Mesenchymal stem cell (in vitro differentiated cells and primary cell): ENCODE results near the gene PRKAG1.

Experiments used
- DNase-seq: peaks from one replicate; pipeline ENCODE4 v3.0.0-alpha.2; 2013
- H2AFZ ChIP-seq: one replicate; pipeline ENCODE4 v1.6.1; 2013; ENCODE audit warnings: low read depth, mild to moderate bottlenecking, control low read depth, inconsistent platforms, low read length, moderate library complexity
- H2AK5ac ChIP-seq: 2 replicates; pipeline ENCODE4 v1.6.1; 2013; ENCODE audit warnings: low read length, moderate library complexity, mild to moderate bottlenecking, inconsistent platforms; ENCODE audit not compliant: severe bottlenecking
- H2BK120ac ChIP-seq: one replicate; pipeline ENCODE4 v1.6.1; 2013; ENCODE audit warnings: low read depth, mild to moderate bottlenecking, inconsistent platforms, low read length, moderate library complexity
- H2BK12ac ChIP-seq, 2 experiments: one replicate each; pipeline ENCODE4 v1.6.1; 2013; ENCODE audit warnings: inconsistent platforms in 2 of 2, low read length in 2 of 2, mild to moderate bottlenecking in 2 of 2, moderate library complexity in 2 of 2, control low read depth in 1 of 2
- H2BK15ac ChIP-seq: one replicate; pipeline ENCODE4 v1.6.1; 2013; ENCODE audit warnings: mild to moderate bottlenecking, low read depth, inconsistent platforms; ENCODE audit not compliant: poor library complexity, severe bottlenecking
- H2BK5ac ChIP-seq: 2 replicates; pipeline ENCODE4 v1.6.1; 2013; ENCODE audit warnings: low read depth, mild to moderate bottlenecking, low read length, control low read depth, inconsistent platforms; ENCODE audit not compliant: poor library complexity, severe bottlenecking
- H3K14ac ChIP-seq, 2 experiments: one replicate each; pipeline ENCODE4 v1.6.1; 2013; ENCODE audit warnings: inconsistent platforms in 2 of 2, low read length in 2 of 2, control low read depth in 1 of 2, mild to moderate bottlenecking in 1 of 2, moderate library complexity in 1 of 2
- H3K18ac ChIP-seq, 2 experiments: one replicate each; pipeline ENCODE4 v1.6.1; 2013; ENCODE audit warnings: inconsistent platforms in 2 of 2, low read length in 2 of 2, control low read depth in 1 of 2, low read depth in 1 of 2, mild to moderate bottlenecking in 1 of 2
- H3K23ac ChIP-seq, 2 experiments: one replicate each; pipeline ENCODE4 v1.6.1; 2013; ENCODE audit warnings: inconsistent platforms in 2 of 2, low read length in 2 of 2, mild to moderate bottlenecking in 2 of 2, moderate library complexity in 2 of 2, control low read depth in 1 of 2
- H3K27ac ChIP-seq: 2 replicates; pipeline ENCODE4 v1.5.1; 2013; ENCODE audit warnings: mild to moderate bottlenecking, moderate library complexity, low read length, control low read depth, inconsistent platforms; ENCODE audit not compliant: poor library complexity, severe bottlenecking
- H3K27me3 ChIP-seq, 2 experiments: 2 replicates each; pipeline versions ENCODE4 v1.6.1 to v1.7.0; 2013; ENCODE audit warnings: low read length in 2 of 2, mild to moderate bottlenecking in 2 of 2, moderate library complexity in 2 of 2, control low read depth in 1 of 2, inconsistent platforms in 1 of 2; ENCODE audit not compliant: control insufficient read depth in 1 of 2, insufficient read depth in 1 of 2
- H3K36me3 ChIP-seq, 2 experiments: 2 replicates each; pipeline versions ENCODE4 v1.6.1 to v1.7.0; 2013; ENCODE audit warnings: low read length in 2 of 2, control low read depth in 1 of 2, inconsistent platforms in 1 of 2, low read depth in 1 of 2, mild to moderate bottlenecking in 1 of 2; ENCODE audit not compliant: insufficient read depth in 2 of 2, control insufficient read depth in 1 of 2
- H3K4ac ChIP-seq, 2 experiments: one replicate each; pipeline ENCODE4 v1.6.1; 2013; ENCODE audit warnings: inconsistent platforms in 2 of 2, low read length in 2 of 2, mild to moderate bottlenecking in 2 of 2, moderate library complexity in 2 of 2, control low read depth in 1 of 2, low read depth in 1 of 2
- H3K4me1 ChIP-seq: 2 replicates; pipeline ENCODE4 v1.6.1; 2013; ENCODE audit warnings: low read depth, low read length, control low read depth; ENCODE audit not compliant: control insufficient read depth, insufficient read depth
- H3K4me2 ChIP-seq: 2 replicates; pipeline ENCODE4 v1.6.1; 2013; ENCODE audit warnings: low read length, mild to moderate bottlenecking, inconsistent platforms; ENCODE audit not compliant: poor library complexity, severe bottlenecking
- H3K4me3 ChIP-seq, 2 experiments: 2 replicates each; pipeline versions ENCODE4 v1.5.1 to v1.7.0; 2013; ENCODE audit warnings: low read length in 2 of 2, mild to moderate bottlenecking in 2 of 2, control low read depth in 1 of 2, low read depth in 1 of 2; ENCODE audit not compliant: insufficient read depth in 1 of 2
- H3K79me1 ChIP-seq: replicated peaks from 2 replicates; pipeline ENCODE4 v1.6.1; 2013; ENCODE audit warnings: mild to moderate bottlenecking, control low read depth, low read length, inconsistent platforms; ENCODE audit not compliant: poor library complexity, severe bottlenecking
- H3K9ac ChIP-seq: 2 replicates; pipeline ENCODE4 v1.7.0; 2013; ENCODE audit warnings: mild to moderate bottlenecking, low read length, moderate library complexity
- H3K9me3 ChIP-seq: 2 replicates; pipeline ENCODE4 v1.7.0; 2013; ENCODE audit warnings: mild to moderate bottlenecking, low read length; ENCODE audit not compliant: control insufficient read depth
- H4K8ac ChIP-seq: one replicate; pipeline ENCODE4 v1.6.1; 2013; ENCODE audit warnings: inconsistent platforms, mild to moderate bottlenecking, low read length, moderate library complexity
- H4K91ac ChIP-seq: one replicate; pipeline ENCODE4 v1.6.1; 2013; ENCODE audit warnings: mild to moderate bottlenecking, low read length, inconsistent platforms
- WGBS: methylation state at CpG from one replicate; pipeline ENCODE4 v1.1.7; 2013; ENCODE audit warnings: mixed read lengths; 5-methylcytosine and 5-hydroxymethylcytosine counted together

Gene PRKAG1

GRCh38 chr12:48977290-48978281, 41.0 kb downstream of the PRKAG1 start:
- no peak overlapping the region for H2AK5ac ChIP-seq
- H3K4ac ChIP-seq = no peak overlapping the region
- DNase-seq = peak; percentile 62
- WGBS = 27% methylated on average over 33 of the region's 50 CpGs
- H3K9ac ChIP-seq = no peak overlapping the region
- H3K23ac ChIP-seq = no peak overlapping the region
- H4K8ac ChIP-seq = no peak overlapping the region
- no peak overlapping the region for H3K27ac ChIP-seq
- peaks cover 97 to 98% of the 10 kb centered on the region in 2 experiments for H3K27me3 ChIP-seq
- H2AFZ ChIP-seq = no peak overlapping the region
- H3K4me3 ChIP-seq = no peak overlapping the region
- no peaks in the 10 kb centered on the region for H3K36me3 ChIP-seq
- no peak overlapping the region for H3K14ac ChIP-seq
- no peak overlapping the region for H2BK5ac ChIP-seq
- no peaks in the 10 kb centered on the region for H3K9me3 ChIP-seq
- H3K4me1 ChIP-seq = peaks cover 47% of the 10 kb centered on the region
- no peak overlapping the region for H4K91ac ChIP-seq
- no peak overlapping the region for H3K4me2 ChIP-seq
- no peak overlapping the region for H2BK120ac ChIP-seq
- H2BK12ac ChIP-seq = no peak overlapping the region
- no peaks in the 10 kb centered on the region for H3K79me1 ChIP-seq
- no peak overlapping the region for H3K18ac ChIP-seq
- H2BK15ac ChIP-seq = no peak overlapping the region

- no peak overlapping the region for H2AFZ ChIP-seq
- no peak overlapping the region for H2BK120ac ChIP-seq
- H3K4me3 ChIP-seq = no peak overlapping the region
- no peak overlapping the region for H4K8ac ChIP-seq
- no peak overlapping the region for H3K27ac ChIP-seq
- peak; percentile 47 for DNase-seq
- H3K23ac ChIP-seq = no peak overlapping the region
- no peaks in the 10 kb centered on the region for H3K79me1 ChIP-seq
- no peak overlapping the region for H3K14ac ChIP-seq
- no peak overlapping the region for H3K4ac ChIP-seq
- H3K27me3 ChIP-seq = peaks cover 96 to 97% of the 10 kb centered on the region in 2 experiments
- peaks cover 48% of the 10 kb centered on the region for H3K4me1 ChIP-seq
- no peak overlapping the region for H3K18ac ChIP-seq
- no peak overlapping the region for H3K4me2 ChIP-seq
- no peak overlapping the region for H4K91ac ChIP-seq
- H3K9me3 ChIP-seq = no peaks in the 10 kb centered on the region
- H2BK5ac ChIP-seq = no peak overlapping the region
- H2BK15ac ChIP-seq = no peak overlapping the region
- peak overlapping the region; percentile 44 for H3K9ac ChIP-seq
- H2AK5ac ChIP-seq = no peak overlapping the region
- no peak overlapping the region for H2BK12ac ChIP-seq
- 8% methylated on average over 17 of the region's 19 CpGs for WGBS
- H3K36me3 ChIP-seq = no peaks in the 10 kb centered on the region
Observed at GRCh38 chr12:48973941-48974673, 44.5 kb downstream of the PRKAG1 start.

GRCh38 chr12:48973531-48973930, 45.0 kb downstream of the PRKAG1 start:
- Histone ChIP-seq H2BK12ac (no peak overlapping the region), H4K8ac (no peak overlapping the region), H3K18ac (no peak overlapping the region), H3K36me3 (no peaks in the 10 kb centered on the region), H3K4me2 (no peak overlapping the region), H2BK120ac (no peak overlapping the region), H4K91ac (no peak overlapping the region), H3K23ac (peak overlapping the region in 1 of 2 experiments; percentile 5), H2BK15ac (no peak overlapping the region), H2BK5ac (no peak overlapping the region), H3K4ac (no peak overlapping the region), H2AK5ac (no peak overlapping the region), H3K9me3 (no peaks in the 10 kb centered on the region), H3K27me3 (peaks cover 96% of the 10 kb centered on the region in 2 experiments), H3K14ac (no peak overlapping the region), H2AFZ (no peak overlapping the region), H3K27ac (no peak overlapping the region), H3K79me1 (no peaks in the 10 kb centered on the region), H3K4me1 (peaks cover 45% of the 10 kb centered on the region), H3K4me3 (no peak overlapping the region), H3K9ac (no peak overlapping the region)
- WGBS = 22% methylated on average over 12 of the region's 12 CpGs
- no peak for DNase-seq

GRCh38 chr12:48972952-48973483, 45.6 kb downstream of the PRKAG1 start:
- Histone ChIP-seq H2BK15ac (no peak overlapping the region), H2AFZ (no peak overlapping the region), H3K36me3 (no peaks in the 10 kb centered on the region), H3K27ac (no peak overlapping the region), H3K18ac (no peak overlapping the region), H3K79me1 (no peaks in the 10 kb centered on the region), H3K9ac (no peak overlapping the region), H3K23ac (no peak overlapping the region), H3K14ac (peak overlapping the region in 1 of 2 experiments; percentile 41), H4K8ac (no peak overlapping the region), H2BK5ac (no peak overlapping the region), H3K27me3 (peaks cover 96 to 98% of the 10 kb centered on the region in 2 experiments), H2AK5ac (no peak overlapping the region), H3K9me3 (no peaks in the 10 kb centered on the region), H3K4me1 (peaks cover 40% of the 10 kb centered on the region), H2BK120ac (no peak overlapping the region), H3K4me3 (no peak overlapping the region), H4K91ac (no peak overlapping the region), H2BK12ac (no peak overlapping the region), H3K4me2 (no peak overlapping the region), H3K4ac (no peak overlapping the region)
- WGBS = 44% methylated on average over 3 of the region's 3 CpGs
- no peak for DNase-seq
